Astrocyte (in vitro differentiated cells and primary cell): Measurements from ENCODE around the gene UVSSA. TPM values are rescaled to one million over a fixed set of nuclear protein-coding genes. Genes with fewer than 3 reads are reported as not detected.

Experiments
- DNase-seq: peaks from one replicate; pipeline ENCODE4 v3.0.0-alpha.2; 2010; ENCODE audit warnings: low read depth
- FAIRE-seq: peaks from 2 replicates; lab custom pipeline; 2011; peaks lifted over from hg19 to GRCh38; lab: Jason Lieb, UNC
- H2AFZ ChIP-seq: 2 replicates; pipeline ENCODE4 v1.6.0; 2012; ENCODE audit warnings: low read depth, low read length, inconsistent platforms
- H3K27ac ChIP-seq: 2 replicates; pipeline ENCODE4 v1.5.1; 2011; ENCODE audit warnings: low read depth, low read length, inconsistent platforms
- H3K27me3 ChIP-seq: 2 replicates; pipeline ENCODE4 v1.6.0; 2011; ENCODE audit warnings: low read length, inconsistent platforms; ENCODE audit not compliant: insufficient read depth
- H3K36me3 ChIP-seq: 2 replicates; pipeline ENCODE4 v1.5.1; 2011; ENCODE audit warnings: low read length, inconsistent platforms; ENCODE audit not compliant: insufficient read depth
- H3K4me1 ChIP-seq: 2 replicates; pipeline ENCODE4 v1.5.1; 2011; ENCODE audit warnings: low read length, inconsistent platforms; ENCODE audit not compliant: insufficient read depth
- H3K4me2 ChIP-seq: 2 replicates; pipeline ENCODE4 v1.6.0; 2012; ENCODE audit warnings: low read length, inconsistent platforms
- H3K4me3 ChIP-seq: 2 replicates; pipeline ENCODE4 v1.5.1; 2011; ENCODE audit warnings: low read depth, mild to moderate bottlenecking, low read length, inconsistent platforms; ENCODE audit not compliant: insufficient read depth
- H3K79me2 ChIP-seq: 2 replicates; pipeline ENCODE4 v1.6.0; 2012; ENCODE audit warnings: mild to moderate bottlenecking, low read length, inconsistent platforms; ENCODE audit not compliant: insufficient read depth
- H3K9ac ChIP-seq: 2 replicates; pipeline ENCODE4 v1.6.0; 2012; ENCODE audit warnings: mild to moderate bottlenecking, low read length, inconsistent platforms
- H3K9me3 ChIP-seq: 2 replicates; pipeline ENCODE4 v1.5.1; 2012; ENCODE audit warnings: low read depth, mild to moderate bottlenecking, low read length, inconsistent platforms; ENCODE audit not compliant: insufficient read depth
- H4K20me1 ChIP-seq: 2 replicates; pipeline ENCODE4 v1.6.0; 2012; ENCODE audit warnings: low read length, inconsistent platforms; ENCODE audit not compliant: insufficient read depth
- H3K27ac Mint-ChIP-seq: one replicate; pipeline ENCODE4 v1.8.0; 2021; ENCODE audit warnings: mild to moderate bottlenecking, mixed read lengths; ENCODE audit not compliant: unreplicated experiment
- H3K27me3 Mint-ChIP-seq: one replicate; pipeline ENCODE4 v1.8.0; 2021; ENCODE audit warnings: low read depth, mixed read lengths; ENCODE audit not compliant: unreplicated experiment
- H3K36me3 Mint-ChIP-seq: one replicate; pipeline ENCODE4 v1.8.0; 2021; ENCODE audit warnings: low read depth, mixed read lengths; ENCODE audit not compliant: unreplicated experiment
- H3K4me1 Mint-ChIP-seq: one replicate; pipeline ENCODE4 v1.8.0; 2021; ENCODE audit warnings: low read depth, mixed read lengths; ENCODE audit not compliant: unreplicated experiment
- H3K4me3 Mint-ChIP-seq: one replicate; pipeline ENCODE4 v1.8.0; 2021; ENCODE audit warnings: mild to moderate bottlenecking, moderate library complexity, mixed read lengths; ENCODE audit not compliant: unreplicated experiment
- H3K9me3 Mint-ChIP-seq: one replicate; pipeline ENCODE4 v1.8.0; 2021; ENCODE audit warnings: mild to moderate bottlenecking, mixed read lengths; ENCODE audit not compliant: unreplicated experiment
- CTCF ChIP-seq: IDR thresholded peaks from 2 replicates; pipeline ENCODE4 v1.5.1; 2011; ENCODE audit warnings: low read depth, mild to moderate bottlenecking, inconsistent platforms, low read length, moderate library complexity; ENCODE audit not compliant: insufficient read depth
- EZH2 ChIP-seq: IDR thresholded peaks from 2 replicates; pipeline ENCODE4 v1.6.1; 2012; ENCODE audit warnings: mild to moderate bottlenecking, low read length, inconsistent platforms; ENCODE audit not compliant: insufficient read depth
- total RNA-seq: library from RNA; stranded (reverse); gene quantifications from 2 replicates; pipeline ENCODE4 v1.2.1, GENCODE V29; 2021

Gene UVSSA
- total RNA-seq, 1 donor from 2014 or later, result 14.8 TPM

GRCh38 chr4:1331591-1332353, 15.2 kb upstream of the UVSSA start:
- Mint-ChIP-seq H3K27ac (peak overlapping the region; percentile 67), H3K4me1 (peaks cover 3% of the 10 kb centered on the region), H3K27me3 (no peaks in the 10 kb centered on the region), H3K9me3 (peaks cover 2% of the 10 kb centered on the region), H3K4me3 (no peak overlapping the region), H3K36me3 (peaks cover 20% of the 10 kb centered on the region)
- no peak overlapping the region for H3K9ac ChIP-seq
- no peaks in the 10 kb centered on the region for H3K4me1 ChIP-seq
- TF ChIP-seq EZH2, result no peak
- TF ChIP-seq CTCF, result no peak
- peaks cover 17% of the 10 kb centered on the region for H3K36me3 ChIP-seq
- H3K4me2 ChIP-seq, result no peak overlapping the region
- no peaks in the 10 kb centered on the region for H3K27me3 ChIP-seq
- FAIRE-seq (no peak), DNase-seq (no peak)
- H4K20me1 ChIP-seq, result peaks cover 32% of the 10 kb centered on the region
- H2AFZ ChIP-seq, result no peak overlapping the region
- H3K4me3 ChIP-seq, result no peak overlapping the region
- H3K27ac ChIP-seq, result no peak overlapping the region
- peaks cover 42% of the 10 kb centered on the region for H3K79me2 ChIP-seq
- peaks cover 2% of the 10 kb centered on the region for H3K9me3 ChIP-seq

GRCh38 chr4:1332686-1333085, 14.3 kb upstream of the UVSSA start:
- H4K20me1 ChIP-seq, result peaks cover 38% of the 10 kb centered on the region
- peaks cover 29% of the 10 kb centered on the region for H3K36me3 Mint-ChIP-seq
- no peak for FAIRE-seq

More at GRCh38 chr4:1332686-1333085, 14.3 kb upstream of the UVSSA start:
- H3K4me1 ChIP-seq, result peaks cover 3% of the 10 kb centered on the region
- Mint-ChIP-seq H3K27me3 (no peaks in the 10 kb centered on the region), H3K4me3 (no peak overlapping the region), H3K27ac (no peak overlapping the region), H3K4me1 (peaks cover 9% of the 10 kb centered on the region), H3K9me3 (peaks cover 6% of the 10 kb centered on the region)
- H2AFZ ChIP-seq, result no peak overlapping the region
- H3K4me3 ChIP-seq, result no peak overlapping the region
- H3K79me2 ChIP-seq, result peaks cover 39% of the 10 kb centered on the region
- H3K9ac ChIP-seq, result no peak overlapping the region
- no peaks in the 10 kb centered on the region for H3K27me3 ChIP-seq
- DNase-seq, result no peak
- H3K36me3 ChIP-seq, result peaks cover 24% of the 10 kb centered on the region
- H3K9me3 ChIP-seq, result peaks cover 2% of the 10 kb centered on the region
- H3K27ac ChIP-seq, result no peak overlapping the region
- TF ChIP-seq CTCF, result no peak
- TF ChIP-seq EZH2, result no peak
- no peak overlapping the region for H3K4me2 ChIP-seq
